Activated T-cell treated with anti-CD3 and anti-CD28 coated beads for 4 hours (primary cell): ENCODE results near the gene SMYD4.
"Not testable (repeated sequence)": the region's sequence is repeated elsewhere in the genome, so short reads cannot be mapped to it uniquely, and the experiment has no call there.

Experiments used
- DNase-seq: peaks from one replicate; pipeline ENCODE4 v3.0.0-alpha.2; 2020

SMYD4 gene

GRCh38 chr17:1829216-1829591 is 498 bp downstream of the SMYD4 start:
- no peak for DNase-seq

- no peak for DNase-seq
These were observed 9.0 kb downstream of the SMYD4 start for GRCh38 chr17:1820528-1821252.

GRCh38 chr17:1813088-1813487 is 16.6 kb downstream of the SMYD4 start:
- no peak for DNase-seq

GRCh38 chr17:1810450-1811103 is 19.1 kb downstream of the SMYD4 start:
- no peak for DNase-seq

GRCh38 chr17:1809815-1810214 is 19.9 kb downstream of the SMYD4 start:
- not testable (repeated sequence) for DNase-seq

- no peak for DNase-seq
These were observed 21.1 kb downstream of the SMYD4 start for GRCh38 chr17:1808644-1809043.

- DNase-seq = no peak
These were observed 21.8 kb downstream of the SMYD4 start for GRCh38 chr17:1807890-1808289.

- DNase-seq = no peak
These were observed 26.4 kb downstream of the SMYD4 start for GRCh38 chr17:1803280-1803679.

GRCh38 chr17:1802429-1802828 is 27.3 kb downstream of the SMYD4 start:
- DNase-seq = no peak

GRCh38 chr17:1800712-1801111 is 29.0 kb downstream of the SMYD4 start:
- no peak for DNase-seq

GRCh38 chr17:1800240-1800639 is 29.5 kb downstream of the SMYD4 start:
- DNase-seq = no peak

GRCh38 chr17:1797846-1798245 is 31.9 kb downstream of the SMYD4 start:
- DNase-seq = not testable (repeated sequence)

GRCh38 chr17:1797323-1797722 is 32.4 kb downstream of the SMYD4 start:
- DNase-seq = no peak

- DNase-seq = no peak
These were observed 32.9 kb downstream of the SMYD4 start for GRCh38 chr17:1796800-1797199.

GRCh38 chr17:1793447-1793806 is 36.3 kb downstream of the SMYD4 start:
- no peak for DNase-seq

- no peak for DNase-seq
These were observed 36.9 kb downstream of the SMYD4 start for GRCh38 chr17:1792495-1793446.

- DNase-seq = no peak
These were observed 39.8 kb downstream of the SMYD4 start for GRCh38 chr17:1789936-1790335.

- no peak for DNase-seq
These were observed 42.3 kb downstream of the SMYD4 start for GRCh38 chr17:1787301-1787902.

- no peak for DNase-seq
These were observed 43.0 kb downstream of the SMYD4 start for GRCh38 chr17:1786708-1787107.

GRCh38 chr17:1785930-1786329 is 43.8 kb downstream of the SMYD4 start:
- DNase-seq = no peak

GRCh38 chr17:1783834-1784611 is 45.7 kb downstream of the SMYD4 start:
- no peak for DNase-seq

GRCh38 chr17:1783271-1783670 is 46.4 kb downstream of the SMYD4 start:
- no peak for DNase-seq
